Endothelial cell of umbilical vein (primary cell): ENCODE results near the gene DMWD. TPM values are rescaled to one million over a fixed set of nuclear protein-coding genes. Genes with fewer than 3 reads are reported as not detected.

Experiments
- BruUV-seq: library from RNA; stranded (reverse); fragments of 400-500 nt; replicated peaks from 2 replicates; lab custom pipeline; 2021; lab: Mats Ljungman, UMichigan
- CTCF ChIA-PET: fragments of 300-600, 350-600 bp; sonication (Branson Sonifier 250); formaldehyde crosslinking; loops from one replicate; lab custom pipeline; 2021; ENCODE audit warnings: antibody characterized with exemption, inconsistent platforms; lab: Charles Lee
- POLR2A ChIA-PET: fragments of 300-600, 350-600 bp; sonication (Branson Sonifier 250); formaldehyde crosslinking; loops from one replicate; lab custom pipeline; 2021; ENCODE audit warnings: antibody characterized with exemption, inconsistent platforms; lab: Charles Lee
- DNase-seq: peaks from one replicate; pipeline ENCODE4 v3.0.0-alpha.2; 2011; ENCODE audit warnings: low read depth, low spot score
- FAIRE-seq: peaks from 2 replicates; lab custom pipeline; 2011; peaks lifted over from hg19 to GRCh38; lab: Jason Lieb, UNC
- H2AFZ ChIP-seq: 2 replicates; pipeline ENCODE4 v1.6.0; 2012; ENCODE audit warnings: low read depth, low read length, control low read depth, inconsistent platforms
- H3K27ac ChIP-seq: 2 replicates; pipeline ENCODE4 v1.5.1; 2011; ENCODE audit warnings: low read depth, mild to moderate bottlenecking, control low read depth, low read length, moderate library complexity; ENCODE audit not compliant: insufficient read depth
- H3K27me3 ChIP-seq, 2 experiments: 2 replicates each; pipeline versions ENCODE4 v1.6.0 to v1.6.1; 2011; ENCODE audit warnings: low read length in 2 of 2, mixed read lengths in 1 of 2; ENCODE audit not compliant: control insufficient read depth in 2 of 2, insufficient read depth in 2 of 2
- H3K36me3 ChIP-seq, 2 experiments: 2 replicates in 1 of 2; 3 replicates in 1 of 2; pipeline ENCODE4 v1.5.1; 2011; ENCODE audit warnings: low read length in 2 of 2, mild to moderate bottlenecking in 1 of 2, moderate library complexity in 1 of 2; ENCODE audit not compliant: control insufficient read depth in 2 of 2, insufficient read depth in 2 of 2; ENCODE audit errors: extremely low read depth in 1 of 2
- H3K4me1 ChIP-seq: 3 replicates; pipeline ENCODE4 v1.5.1; 2011; ENCODE audit warnings: mild to moderate bottlenecking, low read length; ENCODE audit not compliant: control insufficient read depth, insufficient read depth; ENCODE audit errors: extremely low read depth
- H3K4me2 ChIP-seq: 2 replicates; pipeline ENCODE4 v1.6.1; 2011; ENCODE audit warnings: low read length, control low read depth, mixed read lengths; ENCODE audit not compliant: insufficient read depth
- H3K4me3 ChIP-seq, 3 experiments: fragments of 200-600 bp in 1 of 3; sonication (generic), shearing (Covaris generic) in 1 of 3; replicated peaks in 1 of 3; 2 replicates each; pipeline ENCODE4 v1.5.1; 2011 to 2016; ENCODE audit warnings: control low read depth in 3 of 3, low read length in 3 of 3, mild to moderate bottlenecking in 2 of 3, inconsistent platforms in 1 of 3, low read depth in 1 of 3, moderate library complexity in 1 of 3; ENCODE audit not compliant: insufficient read depth in 1 of 3
- H3K79me2 ChIP-seq: 2 replicates; pipeline ENCODE4 v1.6.0; 2012; ENCODE audit warnings: low read length, inconsistent platforms; ENCODE audit not compliant: control insufficient read depth, insufficient read depth
- H3K9ac ChIP-seq: replicated peaks from 2 replicates; pipeline ENCODE3; 2011; ENCODE audit warnings: low read length, control low read depth; ENCODE audit not compliant: insufficient read depth; ENCODE audit errors: extremely low read depth
- H3K9me1 ChIP-seq: replicated peaks from 3 replicates; pipeline ENCODE4 v1.6.0; 2011; ENCODE audit warnings: mild to moderate bottlenecking, low read length; ENCODE audit not compliant: control insufficient read depth, insufficient read depth; ENCODE audit errors: extremely low read depth
- H3K9me3 ChIP-seq: replicated peaks from 2 replicates; pipeline ENCODE4 v1.5.1; 2012; ENCODE audit warnings: low read length, inconsistent platforms; ENCODE audit not compliant: control insufficient read depth, insufficient read depth
- H4K20me1 ChIP-seq: replicated peaks from 2 replicates; pipeline ENCODE3; 2011; ENCODE audit warnings: mild to moderate bottlenecking, low read length; ENCODE audit not compliant: control insufficient read depth, insufficient read depth; ENCODE audit errors: extremely low read depth
- CTCF ChIP-seq, 2 donors: IDR thresholded peaks; 1 replicate in 1 of 2; 2 replicates in 1 of 2; pipeline ENCODE4 v1.5.1; 2011; ENCODE audit warnings: low read length in 2 of 2, mild to moderate bottlenecking in 2 of 2, moderate library complexity in 2 of 2, control low read depth in 1 of 2, inconsistent platforms in 1 of 2, low read depth in 1 of 2; ENCODE audit not compliant: insufficient read depth in 1 of 2; ENCODE audit errors: extremely low read depth in 1 of 2
- EZH2 ChIP-seq: IDR thresholded peaks from 2 replicates; pipeline ENCODE4 v1.6.1; 2012; ENCODE audit warnings: borderline replicate concordance, low read depth, mild to moderate bottlenecking, moderate library complexity, low read length, inconsistent platforms; ENCODE audit not compliant: severe bottlenecking
- FOS ChIP-seq: IDR thresholded peaks from 2 replicates; pipeline ENCODE4 v1.6.1; 2011; ENCODE audit warnings: mild to moderate bottlenecking, low read length, moderate library complexity, borderline replicate concordance; ENCODE audit not compliant: insufficient read depth
- GATA2 ChIP-seq: IDR thresholded peaks from 2 replicates; pipeline ENCODE4 v1.7.0; 2011; ENCODE audit warnings: low read depth, mild to moderate bottlenecking, moderate library complexity, mixed read lengths, low read length; ENCODE audit not compliant: insufficient read length, insufficient read depth
- JUN ChIP-seq: IDR thresholded peaks from 2 replicates; pipeline ENCODE4 v1.6.1; 2011; ENCODE audit warnings: borderline replicate concordance, low read depth; ENCODE audit not compliant: insufficient read length, insufficient read depth
- MYC ChIP-seq: IDR thresholded peaks from one replicate; pipeline ENCODE4 v1.6.1; 2011; ENCODE audit warnings: mild to moderate bottlenecking, low read depth, low read length
- POLR2A ChIP-seq: IDR thresholded peaks from 2 replicates; pipeline ENCODE4 v1.6.1; 2012; ENCODE audit warnings: low read depth, mild to moderate bottlenecking, control low read depth, low read length
- POLR2AphosphoS5 ChIP-seq: IDR thresholded peaks from 2 replicates; pipeline ENCODE4 v1.6.1; 2012; ENCODE audit warnings: low read depth, mild to moderate bottlenecking, control low read depth, low read length, moderate library complexity; ENCODE audit not compliant: insufficient read depth
- dilution Hi-C: fragments of 300-500 bp; cut with MboI; formaldehyde crosslinking; loops from one replicate; pipeline ENCODE4 v1.15.0; 2019; ENCODE audit warnings: low sequenced_read_pairs; ENCODE audit not compliant: extremely low pct_ligation_motif_present
- intact Hi-C: fragments of 100-400 bp; cut with micrococcal nuclease; formaldehyde crosslinking; loops from one replicate; pipeline ENCODE4 v1.10.0; 2022
- polyA plus RNA-seq, 4 experiments: library from polyadenylated mRNA; depleted of rRNA in 3 of 4; stranded (reverse) in 3 of 4; unstranded in 1 of 4; fragments of >200 nt; gene quantifications; 2 replicates each; pipeline versions ENCODE4 v1.2.1 to v1.2.3, GENCODE V29; 2011 to 2012; ENCODE audit warnings: missing spikeins in 1 of 4
- total RNA-seq: library from RNA; stranded (reverse); gene quantifications from 2 replicates; pipeline ENCODE4 v1.2.3, GENCODE V29; 2021
- TF ChIP-seq, protein P1 (sequence below): IDR thresholded peaks from 2 replicates; pipeline ENCODE4 v1.6.1; 2011; ENCODE audit not compliant: insufficient read depth, insufficient read length

Gene DMWD
- total and polyA plus RNA-seq, 2 donors (not counting 3 experiments of a cell fraction or from before 2014, with no cell fraction given): 36.9 to 81.1 TPM

- no peaks in the 10 kb centered on the region for H3K27me3 ChIP-seq
- dilution Hi-C loops (no loop called here), intact Hi-C loops (no loop called here)
- DNase-seq (no peak), FAIRE-seq (no peak)
- H3K4me1 ChIP-seq: peaks cover 2% of the 10 kb centered on the region
- H3K4me3 ChIP-seq: no peak overlapping the region
- CTCF ChIA-PET: interaction anchor here (0.5 kb wide), 1 partner anchor 54 kb away, joined by 3 read pairs; no protein-coding TSS in a partner anchor
- H3K4me2 ChIP-seq: no peak overlapping the region
- POLR2A ChIA-PET: no interaction called here
- H3K79me2 ChIP-seq: no peaks in the 10 kb centered on the region
- no peak overlapping the region for H3K9ac ChIP-seq
- no peaks in the 10 kb centered on the region for H3K9me3 ChIP-seq
- no peaks in the 10 kb centered on the region for H4K20me1 ChIP-seq
- no peaks in the 10 kb centered on the region for H3K36me3 ChIP-seq
- no peak overlapping the region for H3K27ac ChIP-seq
- no TSS peak for BruUV-seq
- no peak overlapping the region for H2AFZ ChIP-seq
- TF ChIP-seq GATA2: no peak
- no peak for TF ChIP-seq CTCF (IDR thresholded peaks at IDR 0.05; ENCODE audit: extremely low read depth in 1 of 2, insufficient read depth in 1 of 2, low read depth in 1 of 2, low read length in 2 of 2)
- no peak for TF ChIP-seq EZH2
- TF ChIP-seq POLR2A: no peak
- TF ChIP-seq FOS: no peak
- no peak for TF ChIP-seq JUN
- no peak for TF ChIP-seq POLR2AphosphoS5
- TF ChIP-seq, protein P1, sequence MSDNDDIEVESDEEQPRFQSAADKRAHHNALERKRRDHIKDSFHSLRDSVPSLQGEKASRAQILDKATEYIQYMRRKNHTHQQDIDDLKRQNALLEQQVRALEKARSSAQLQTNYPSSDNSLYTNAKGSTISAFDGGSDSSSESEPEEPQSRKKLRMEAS: no peak
- no peak for TF ChIP-seq MYC
- no peaks in the 10 kb centered on the region for H3K9me1 ChIP-seq
Observed at GRCh38 chr19:45761714-45762113, 30.9 kb downstream of the DMWD start.
